NK-92 (cell line): ENCODE measurements around the gene PTER.

Source experiments
- DNase-seq: peaks from one replicate; lab custom pipeline; 2025; ENCODE audit not compliant: unreplicated experiment; lab: John Stamatoyannopoulos, UW

PTER gene

DNA sequence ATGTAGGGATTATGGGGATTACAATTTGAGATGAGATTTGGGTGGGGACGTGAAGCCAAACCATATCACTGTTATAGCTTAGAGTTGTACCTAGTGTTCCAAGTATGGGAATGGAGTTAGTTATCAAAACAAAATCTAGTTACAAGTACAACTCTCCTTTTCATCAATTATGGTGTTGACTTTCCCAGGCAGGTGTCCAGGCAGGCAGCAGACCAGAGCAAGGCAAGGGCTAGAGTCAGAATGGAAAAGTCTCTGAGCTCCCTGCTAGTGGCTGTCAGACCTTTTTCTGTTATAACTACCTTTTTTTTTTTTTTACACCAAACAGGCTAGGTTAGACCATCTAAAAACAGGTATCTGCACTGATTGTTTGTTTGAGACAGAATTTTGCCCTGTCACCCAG lies 29.2 kb downstream of the PTER start:
- no peak for DNase-seq

DNA sequence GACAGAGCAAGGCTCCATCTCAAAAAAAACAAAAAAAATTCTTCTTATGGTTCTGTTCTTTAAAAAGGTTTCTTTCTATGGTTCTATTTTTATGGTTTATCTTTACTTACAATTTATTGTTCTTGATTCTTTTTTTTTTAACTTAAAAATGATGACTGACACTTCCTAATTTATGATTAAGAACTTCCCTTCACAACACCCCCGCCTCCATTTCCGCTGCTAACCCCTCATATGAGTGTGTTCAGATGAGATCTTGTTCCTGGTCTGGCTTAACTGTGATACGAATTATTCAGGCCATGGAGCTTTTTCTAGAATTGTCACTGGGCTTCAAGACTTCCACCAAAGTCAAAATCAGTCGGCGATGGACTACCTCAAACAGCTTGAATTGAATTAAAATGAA lies 33.9 kb downstream of the PTER start:
- no peak for DNase-seq

DNA sequence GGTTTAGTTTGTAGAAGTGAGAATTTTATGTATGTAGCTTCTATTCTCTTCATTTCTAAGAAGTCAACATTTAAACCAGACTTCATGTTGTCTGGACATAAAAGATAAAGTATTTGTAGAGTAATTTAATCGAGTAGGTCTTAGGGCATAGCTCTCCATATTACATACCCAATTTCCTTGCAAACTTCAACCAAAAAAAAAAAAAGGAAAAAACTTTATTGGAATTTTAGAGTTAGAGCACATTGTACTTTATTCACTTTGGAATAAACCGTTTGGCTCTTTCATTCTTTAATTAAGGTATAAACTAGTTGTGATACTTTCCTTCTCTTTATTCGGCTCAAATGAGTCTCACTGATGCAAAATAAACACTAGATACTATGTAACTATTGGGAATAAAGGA lies 36.0 kb downstream of the PTER start:
- DNase-seq: no peak

DNA sequence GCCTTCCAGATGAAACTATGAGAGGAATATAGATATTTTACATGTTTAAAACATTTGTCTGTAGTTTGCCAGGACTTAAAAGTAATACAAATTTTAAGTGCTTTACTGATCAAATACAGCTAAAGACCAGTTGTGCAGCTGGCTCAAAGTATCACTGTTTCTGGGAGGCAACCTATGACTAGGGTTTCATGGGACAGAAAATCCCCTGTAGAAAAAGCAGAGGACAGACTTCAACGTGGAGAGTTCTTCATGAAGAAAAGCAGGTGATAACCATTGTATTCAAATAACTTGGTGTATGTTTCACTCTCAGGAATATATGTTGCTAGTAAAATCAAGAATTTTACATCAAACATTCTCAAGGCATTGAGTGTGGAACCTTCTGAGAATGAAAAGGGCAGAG lies 40.9 kb downstream of the PTER start:
- no peak for DNase-seq

DNA sequence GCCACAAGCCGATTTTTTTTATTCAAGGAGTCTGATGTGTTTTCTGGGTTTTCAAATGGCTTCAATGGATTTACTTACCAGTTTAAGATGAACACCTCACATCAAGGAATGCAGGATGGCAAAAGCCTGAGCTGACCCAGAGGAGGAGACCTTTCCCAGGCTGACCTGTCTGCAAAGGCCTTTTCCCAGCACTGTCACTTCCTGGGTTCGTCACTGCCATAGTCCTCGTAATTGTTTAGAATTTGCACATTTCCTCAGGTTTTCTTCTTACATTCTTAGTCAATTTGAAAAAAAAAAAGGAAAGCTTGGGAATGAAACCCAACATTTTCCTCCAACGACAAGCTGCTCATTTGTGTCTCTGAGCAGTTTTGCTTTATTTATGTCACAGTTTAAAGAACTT lies 42.0 kb downstream of the PTER start:
- no peak for DNase-seq

DNA sequence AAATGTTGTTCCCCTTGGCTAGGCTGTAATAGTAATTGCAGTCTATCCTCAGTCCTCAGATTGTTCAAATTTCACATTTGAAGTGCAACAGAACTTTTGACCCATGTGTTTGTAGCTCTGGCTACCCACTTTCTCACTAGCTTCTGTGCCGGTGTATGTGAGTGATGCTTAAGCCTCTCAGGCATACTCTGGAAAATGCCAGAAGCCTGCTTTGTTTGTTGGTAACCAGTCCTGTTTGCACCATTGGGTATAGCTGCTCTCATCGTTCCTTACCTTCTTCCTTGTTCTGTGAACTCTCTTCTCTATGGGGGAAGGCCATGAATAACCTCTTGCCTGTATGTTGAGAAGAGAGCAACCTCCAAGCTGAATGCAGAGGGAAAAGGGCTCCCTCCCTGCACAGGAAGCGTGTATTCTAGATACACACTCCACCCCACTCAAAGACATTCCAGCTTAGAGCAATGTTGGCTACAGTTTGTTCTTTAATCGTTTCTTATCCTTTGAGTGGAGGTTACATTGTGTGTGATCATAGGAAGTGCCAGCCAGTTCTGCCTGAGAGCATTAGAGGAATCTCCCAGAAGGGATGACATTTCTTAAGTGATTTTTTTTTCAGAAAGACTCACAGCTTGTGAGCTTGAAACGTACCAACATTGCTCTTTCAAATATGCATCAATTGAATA lies 44.4 kb downstream of the PTER start:
- no peak for DNase-seq

DNA sequence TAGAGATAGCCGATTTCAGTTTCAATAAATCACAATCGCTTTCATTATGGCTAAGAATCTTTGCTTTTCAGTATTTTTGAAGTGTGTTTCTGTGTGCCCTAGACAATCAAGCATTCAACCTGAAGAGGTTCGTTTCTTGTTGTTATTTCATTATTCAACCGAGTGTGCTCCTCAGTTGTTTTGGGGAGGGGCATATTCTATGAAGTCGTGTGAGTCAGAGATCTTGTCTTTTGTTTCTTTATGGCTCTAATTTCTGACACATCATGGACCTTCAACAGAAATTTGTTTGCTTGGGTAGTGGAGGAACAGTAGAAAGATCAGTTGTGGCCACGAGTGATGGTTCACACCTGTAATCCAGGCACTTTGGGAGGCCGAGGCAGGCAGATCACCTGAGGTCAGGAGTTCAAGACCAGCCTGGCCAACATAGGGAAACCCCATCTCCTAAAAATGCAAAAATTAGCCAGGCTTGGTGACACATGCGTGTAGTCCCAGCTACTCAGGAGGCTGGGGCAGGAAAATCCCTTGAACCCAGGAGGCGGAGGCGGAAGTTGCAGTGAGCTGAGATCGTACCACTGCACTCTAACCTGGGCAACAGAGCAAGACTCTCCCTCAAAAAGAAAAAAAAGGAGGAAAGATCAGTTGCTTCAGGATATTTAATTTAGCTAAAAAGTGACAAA lies 46.6 kb downstream of the PTER start:
- no peak for DNase-seq

DNA sequence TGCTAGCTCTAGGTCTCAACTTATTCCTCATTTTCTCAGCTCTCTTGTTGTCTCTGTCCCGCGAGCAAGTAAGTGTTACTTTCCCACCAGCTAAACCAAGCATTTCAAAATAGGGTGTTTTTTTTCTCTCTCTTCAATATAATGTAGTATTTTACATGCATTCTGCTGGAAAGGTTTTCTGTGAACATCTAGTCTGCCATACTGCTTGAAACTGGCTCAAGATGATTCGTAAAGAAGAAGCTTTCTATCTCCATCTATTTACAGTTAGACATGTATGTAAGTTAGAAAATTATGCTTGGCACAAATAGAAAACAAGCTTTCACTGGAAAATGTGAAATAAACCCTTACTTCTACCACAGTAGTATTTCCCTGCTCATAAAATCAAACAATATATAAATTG lies 53.7 kb downstream of the PTER start:
- DNase-seq: no peak

DNA sequence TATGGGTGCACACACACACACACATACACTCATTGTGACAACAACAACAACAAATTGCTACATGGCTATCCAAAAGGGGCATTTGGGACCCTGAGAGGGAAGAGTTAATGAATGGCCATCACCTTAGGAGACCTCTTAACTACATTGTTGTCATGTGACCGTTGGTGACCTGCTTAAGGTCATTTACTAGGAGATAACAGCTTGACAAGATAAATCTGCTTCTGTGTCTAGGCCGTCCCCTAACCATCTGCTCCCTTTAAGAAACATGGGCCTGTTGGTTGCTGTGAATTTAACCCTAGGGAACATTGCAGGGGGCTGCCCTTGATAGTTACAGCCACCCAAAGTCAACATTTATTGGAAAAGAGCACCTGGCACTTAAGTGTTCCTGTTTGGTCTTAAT lies 55.1 kb downstream of the PTER start:
- no peak for DNase-seq

DNA sequence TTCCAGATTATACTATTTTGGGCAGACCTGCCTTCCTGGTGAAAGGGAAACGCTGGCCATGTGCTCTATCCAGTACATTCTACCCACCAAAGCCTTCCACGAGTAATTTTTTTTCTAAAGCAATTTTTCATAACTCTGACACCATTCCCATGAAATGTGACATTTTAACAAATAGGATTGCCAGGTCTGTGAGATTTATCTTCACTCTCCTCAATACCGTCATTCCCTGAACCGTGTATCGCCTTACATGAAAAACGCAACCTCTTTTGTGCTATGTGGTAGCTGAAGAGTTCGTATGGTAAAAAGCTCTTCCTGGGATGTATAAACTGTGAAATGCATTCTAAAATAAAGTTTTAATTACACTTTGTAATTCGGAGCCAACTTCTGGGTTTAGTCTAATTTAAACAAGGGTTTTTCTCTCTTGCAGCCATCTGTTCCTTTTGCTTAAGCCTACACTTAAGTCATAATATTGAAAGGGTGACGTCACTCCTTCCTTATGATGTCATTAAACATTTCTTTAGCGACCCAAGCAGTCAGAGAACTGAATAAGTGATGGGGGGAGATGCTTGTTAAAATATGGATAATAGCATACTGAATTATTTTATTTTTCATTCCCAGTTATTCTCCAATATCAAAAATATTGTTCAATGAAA lies 57.2 kb downstream of the PTER start:
- no peak for DNase-seq

DNA sequence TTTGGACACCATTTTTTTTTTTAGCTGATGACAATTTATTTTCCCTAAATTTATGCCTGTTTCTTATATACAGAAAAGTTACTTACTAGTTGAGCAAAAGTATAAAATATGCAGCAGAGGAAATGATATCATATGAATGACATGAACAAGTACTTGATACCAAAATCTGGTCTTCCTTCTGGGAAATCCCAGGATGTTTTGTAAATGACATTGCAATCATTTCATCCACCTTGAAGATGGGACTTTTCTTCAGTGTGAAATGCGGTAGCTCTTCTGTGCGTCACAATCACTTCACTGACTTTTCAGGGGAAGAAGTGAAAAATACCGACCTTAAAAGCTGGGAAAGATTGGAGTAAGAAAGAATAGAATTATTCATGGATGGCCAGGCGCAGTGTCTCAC lies 61.1 kb downstream of the PTER start:
- DNase-seq: no peak

DNA sequence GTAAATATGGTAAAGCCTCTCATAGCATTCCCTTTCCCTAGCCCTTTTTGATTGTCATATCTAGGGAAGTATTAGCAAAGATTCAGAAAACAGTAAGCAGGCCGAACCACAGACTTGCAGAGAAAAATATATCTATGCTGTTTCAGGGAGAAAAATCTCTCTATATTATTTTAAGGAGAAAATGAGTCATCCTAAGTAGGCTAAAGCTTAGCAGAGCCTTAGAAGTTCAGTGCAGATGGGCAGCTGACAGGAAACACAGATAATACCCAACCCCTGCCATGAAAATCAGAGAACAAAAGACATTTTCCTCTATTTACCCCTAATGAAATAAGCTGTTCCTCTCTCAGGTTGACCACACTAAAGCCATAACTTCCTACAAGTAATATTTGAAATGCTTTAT lies 68.4 kb downstream of the PTER start:
- DNase-seq: no peak

DNA sequence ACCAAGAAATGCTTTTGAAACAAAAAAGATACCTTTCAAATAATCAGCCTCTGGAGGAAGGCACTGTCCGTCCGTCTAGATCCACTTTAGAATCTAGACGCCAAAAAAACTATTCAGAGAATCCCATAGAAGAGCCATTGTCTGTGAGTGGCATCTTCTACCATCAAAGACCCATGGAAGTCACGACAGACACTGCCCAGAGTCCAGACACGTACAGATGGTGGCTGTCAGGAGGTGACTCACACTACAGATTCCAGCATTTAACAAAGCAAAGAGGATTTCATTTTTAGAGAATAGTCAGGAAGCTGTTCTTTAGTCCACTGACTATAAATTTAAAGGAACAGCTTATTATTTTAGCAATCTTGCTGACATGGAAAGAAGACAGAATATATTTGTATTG lies 73.2 kb downstream of the PTER start:
- DNase-seq: no peak

DNA sequence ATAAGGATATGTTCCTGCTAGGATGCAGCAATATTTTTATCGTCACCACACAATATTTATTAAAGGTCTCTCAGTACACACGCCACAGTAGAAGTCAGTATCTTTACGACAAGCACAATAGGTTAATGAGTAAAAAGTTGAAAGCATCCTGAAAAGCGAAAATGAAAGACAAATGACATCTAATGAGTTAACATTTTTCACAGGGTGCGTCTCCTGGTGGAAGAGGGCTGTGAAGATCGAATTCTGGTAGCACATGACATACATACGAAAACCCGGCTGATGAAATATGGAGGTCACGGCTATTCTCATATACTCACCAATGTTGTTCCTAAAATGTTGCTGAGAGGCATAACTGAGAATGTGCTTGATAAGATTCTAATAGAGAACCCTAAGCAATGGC lies 74.0 kb downstream of the PTER start:
- no peak for DNase-seq

DNA sequence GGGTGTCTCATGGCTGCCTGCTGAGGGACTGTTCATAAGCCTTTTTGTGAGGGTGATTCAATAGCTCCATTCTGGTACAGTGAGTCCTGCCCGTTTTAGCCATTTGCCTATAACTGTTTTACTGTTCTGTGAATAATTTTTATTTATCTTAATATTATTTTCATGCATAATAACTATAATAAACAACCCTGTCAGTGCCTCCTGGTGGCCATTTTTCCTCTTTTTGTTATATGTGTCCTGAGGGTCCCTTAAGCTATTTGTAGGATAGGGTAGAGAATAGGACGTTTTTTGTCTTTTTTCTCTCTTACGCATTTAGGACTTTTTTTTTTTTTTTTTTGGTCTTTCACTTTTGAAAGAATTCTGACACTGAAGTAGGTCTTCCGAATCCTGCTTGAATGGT lies 82.0 kb downstream of the PTER start:
- no peak for DNase-seq

DNA sequence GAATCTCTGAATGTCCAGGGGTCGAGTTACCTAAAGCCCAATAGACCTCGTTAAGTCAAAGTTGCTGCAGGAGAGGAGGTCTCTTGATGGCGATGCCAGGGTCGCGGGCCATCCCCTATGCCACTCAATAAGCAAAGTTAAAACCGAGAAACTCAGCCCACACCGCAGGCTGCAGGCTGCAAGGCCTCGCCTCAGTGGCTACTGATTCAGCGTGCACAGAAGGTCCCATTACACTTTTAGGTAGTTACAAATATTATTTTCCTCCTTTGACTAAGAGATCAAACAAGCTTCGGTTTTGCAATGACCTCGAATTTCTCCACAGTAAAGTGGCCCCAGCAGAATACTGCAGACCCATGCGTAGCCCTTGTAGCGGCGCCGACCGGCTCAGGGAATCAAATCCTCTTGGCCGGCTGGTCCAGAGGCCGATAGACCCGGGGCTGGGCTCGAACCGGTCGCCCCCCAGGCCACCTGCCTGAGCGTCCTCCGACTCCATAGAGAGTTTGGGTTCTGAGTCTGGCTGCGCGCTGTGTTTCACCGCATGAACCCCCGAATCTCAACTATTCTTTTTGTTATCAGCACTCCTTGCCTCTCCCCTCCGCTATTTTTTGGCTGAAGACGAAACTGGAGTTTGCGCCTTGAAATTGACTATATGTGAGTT lies 82.6 kb downstream of the PTER start:
- no peak for DNase-seq

DNA sequence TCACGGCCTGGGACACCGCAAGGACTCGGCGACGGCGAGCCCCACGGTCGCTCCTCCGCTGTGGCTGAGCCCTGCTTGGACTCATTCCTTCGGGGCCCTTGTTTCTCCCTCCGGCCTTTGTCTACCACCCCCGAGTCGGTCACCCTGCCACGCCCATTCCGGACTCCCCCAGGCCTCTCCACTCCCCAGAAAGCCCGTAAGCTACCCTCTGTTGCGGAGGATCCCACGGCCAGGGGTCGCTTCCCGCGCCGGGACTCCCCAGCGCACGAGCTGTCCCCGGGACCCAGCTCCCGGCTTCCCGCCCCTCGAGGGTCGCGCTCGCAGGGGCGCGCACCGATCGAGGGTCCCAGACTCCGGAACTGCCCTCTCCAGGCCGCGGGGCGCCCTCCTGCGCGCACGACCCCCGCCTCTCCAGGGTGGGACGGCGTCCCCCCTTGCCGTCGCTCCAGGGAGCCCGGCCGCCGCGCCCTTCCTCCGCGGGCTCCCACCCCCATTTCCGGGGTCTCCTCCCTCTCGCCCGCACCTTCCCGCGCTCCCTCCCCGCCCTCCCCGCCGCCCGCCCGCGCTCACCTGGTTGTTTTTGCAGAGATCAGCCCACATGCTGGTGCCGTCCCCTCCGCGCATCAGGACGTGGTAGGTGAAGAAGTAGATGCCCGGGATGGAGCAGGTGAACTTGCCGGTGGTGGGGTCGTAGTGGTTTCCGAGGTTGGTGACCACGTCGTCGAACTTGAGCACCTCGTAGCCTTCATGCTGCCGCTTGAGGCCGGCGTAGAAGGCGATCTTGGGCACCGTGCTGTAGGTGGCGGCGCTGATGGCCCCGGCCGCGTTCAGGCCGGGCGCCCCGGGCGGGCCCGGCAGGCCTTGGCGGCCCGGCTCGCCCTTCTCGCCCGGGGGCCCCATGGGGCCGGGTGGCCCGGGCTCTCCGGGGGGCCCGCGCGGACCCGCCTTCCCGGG lies 83.4 kb downstream of the PTER start:
- DNase-seq: no peak

DNA sequence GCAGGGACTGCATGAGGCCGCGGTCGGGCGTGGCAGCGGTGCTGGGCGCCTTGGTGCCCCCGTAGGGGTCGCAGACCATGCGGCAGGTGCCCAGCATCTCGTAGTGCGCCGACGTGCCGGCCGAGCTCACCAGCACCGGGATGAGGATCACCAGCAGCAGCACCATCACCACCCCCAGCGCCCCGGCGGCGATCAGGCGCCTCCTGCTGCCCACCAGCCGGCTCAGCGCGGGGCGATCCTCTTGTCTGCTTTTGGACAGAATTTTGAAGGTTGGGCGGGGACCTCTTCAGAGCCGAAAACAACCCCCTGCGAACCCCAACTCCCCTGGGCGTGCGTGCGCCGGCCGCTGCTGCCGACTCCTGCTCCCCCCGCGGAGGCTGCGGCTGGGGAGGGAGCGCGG lies 84.1 kb downstream of the PTER start:
- DNase-seq: no peak

DNA sequence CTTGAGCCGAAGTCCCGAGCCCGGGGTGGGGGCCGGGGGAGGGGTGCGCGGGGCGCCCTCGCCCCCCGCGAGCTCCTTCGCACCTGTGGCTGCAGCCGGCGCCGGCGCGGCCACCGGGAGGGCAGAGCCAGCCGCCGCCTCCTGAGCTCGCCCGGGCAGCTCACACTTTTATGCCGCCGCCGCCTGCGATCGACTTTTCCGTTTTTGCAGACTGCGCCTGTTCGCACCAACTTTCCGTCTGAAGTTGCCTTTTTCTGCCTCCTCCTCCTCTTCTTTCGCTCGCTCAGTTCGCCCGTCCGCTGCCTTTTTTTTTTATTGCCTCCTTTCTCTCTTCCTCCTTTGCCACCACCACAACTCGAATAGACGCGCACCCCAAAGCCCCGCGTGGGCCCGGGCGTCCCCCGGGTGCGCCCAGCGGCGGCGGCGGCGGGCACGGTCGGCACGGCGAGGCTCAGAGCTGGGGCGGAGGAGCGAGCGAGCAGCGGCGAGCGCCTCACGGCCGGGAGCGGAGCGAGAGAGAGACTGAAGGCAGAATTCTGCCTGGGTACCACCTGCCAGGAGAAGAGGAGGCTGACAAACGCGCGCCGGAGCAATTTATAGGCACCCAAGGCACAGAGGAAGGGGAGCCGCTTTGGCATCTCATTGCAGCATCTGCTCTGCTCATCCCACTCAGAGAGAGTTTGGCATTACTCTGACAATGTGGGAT lies 84.7 kb downstream of the PTER start, which contains the start of gene C1QL3:
Gene C1QL3 (minus strand): TSS at position 569 of the 706 bp plus-strand sequence. CDS start 814 bp downstream, outside the sequence.
- no peak for DNase-seq

DNA sequence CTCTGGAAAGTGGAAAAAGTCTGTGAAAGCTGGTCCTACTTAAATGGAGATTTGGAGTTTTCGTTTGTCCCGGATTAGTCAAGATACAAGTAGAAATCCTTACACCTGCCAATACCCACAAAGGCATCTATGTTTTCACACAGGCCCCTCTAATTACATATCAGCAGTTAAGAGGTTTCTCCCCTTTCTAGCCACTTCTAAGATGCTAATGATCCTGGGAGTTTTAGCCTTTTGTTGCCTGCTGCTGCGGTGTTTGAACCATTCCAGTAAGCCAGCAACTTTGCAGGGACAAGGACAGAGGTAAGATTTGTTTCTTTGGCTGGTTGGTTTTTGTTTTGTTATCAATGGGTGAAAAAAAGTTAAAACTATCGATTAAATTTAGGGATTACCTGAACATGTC lies 90.6 kb downstream of the PTER start:
- DNase-seq: no peak
